Measurements from ENCODE around the gene MESP2. TPM values are rescaled to one million over a fixed set of nuclear protein-coding genes. Genes with fewer than 3 reads are reported as not detected.

The MESP2 gene
- total RNA-seq, 1 experiment from 2014 or later: 1.1 TPM

DNA sequence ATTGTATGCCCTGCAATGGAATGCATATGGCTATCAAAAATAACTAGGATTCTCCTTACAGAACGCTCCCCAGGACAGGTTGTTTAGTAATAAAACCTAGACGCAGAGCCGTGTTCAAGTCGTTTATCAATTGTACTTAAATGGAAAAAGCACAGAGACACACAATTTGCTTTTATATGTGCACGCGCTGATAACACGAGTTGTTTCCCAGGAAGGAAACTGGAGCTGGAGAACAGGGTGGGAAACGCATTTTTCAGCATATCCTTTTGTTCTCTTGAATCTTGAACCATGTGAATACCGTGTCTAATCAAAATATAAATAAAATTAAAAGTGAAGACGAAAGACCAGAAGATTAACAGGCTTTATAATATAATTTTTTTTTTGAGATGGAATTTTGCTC is 42.2 kb downstream of the MESP2 start:
- Histone ChIP-seq H3K4me3 (ENCODE audit: low read depth in 2 of 2, low read length in 2 of 2) (no peak overlapping the region; a peak in 1 of 4 replicates), H3K4me1 (ENCODE audit: control insufficient read depth, insufficient read depth, low read length) (peaks cover 46% of the 10 kb centered on the region), H3K36me3 (ENCODE audit: control insufficient read depth, insufficient read depth, low read length) (no peaks in the 10 kb centered on the region), H3K27ac (ENCODE audit: low read length) (no peak overlapping the region), H3K27me3 (ENCODE audit: control insufficient read depth, insufficient read depth, low read length) (no peaks in the 10 kb centered on the region), H3K9me3 (ENCODE audit: control insufficient read depth, insufficient read depth, low read depth, low read length) (no peaks in the 10 kb centered on the region)
- ATAC-seq (no peak), DNase-seq (ENCODE audit: low read depth, low spot score) (no peak)
- TF ChIP-seq, protein P1, sequence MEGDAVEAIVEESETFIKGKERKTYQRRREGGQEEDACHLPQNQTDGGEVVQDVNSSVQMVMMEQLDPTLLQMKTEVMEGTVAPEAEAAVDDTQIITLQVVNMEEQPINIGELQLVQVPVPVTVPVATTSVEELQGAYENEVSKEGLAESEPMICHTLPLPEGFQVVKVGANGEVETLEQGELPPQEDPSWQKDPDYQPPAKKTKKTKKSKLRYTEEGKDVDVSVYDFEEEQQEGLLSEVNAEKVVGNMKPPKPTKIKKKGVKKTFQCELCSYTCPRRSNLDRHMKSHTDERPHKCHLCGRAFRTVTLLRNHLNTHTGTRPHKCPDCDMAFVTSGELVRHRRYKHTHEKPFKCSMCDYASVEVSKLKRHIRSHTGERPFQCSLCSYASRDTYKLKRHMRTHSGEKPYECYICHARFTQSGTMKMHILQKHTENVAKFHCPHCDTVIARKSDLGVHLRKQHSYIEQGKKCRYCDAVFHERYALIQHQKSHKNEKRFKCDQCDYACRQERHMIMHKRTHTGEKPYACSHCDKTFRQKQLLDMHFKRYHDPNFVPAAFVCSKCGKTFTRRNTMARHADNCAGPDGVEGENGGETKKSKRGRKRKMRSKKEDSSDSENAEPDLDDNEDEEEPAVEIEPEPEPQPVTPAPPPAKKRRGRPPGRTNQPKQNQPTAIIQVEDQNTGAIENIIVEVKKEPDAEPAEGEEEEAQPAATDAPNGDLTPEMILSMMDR (IDR thresholded peaks at IDR 0.05): no peak
- TF ChIP-seq SIN3A (IDR thresholded peaks at IDR 0.05; ENCODE audit: borderline replicate concordance, insufficient read depth, low read depth, low read length) (no peak), POLR2AphosphoS5 (IDR thresholded peaks at IDR 0.05; ENCODE audit: low read depth, low read length) (no peak), TCF7L2 (IDR thresholded peaks at IDR 0.05; ENCODE audit: low read depth, low read length) (no peak)
- TF ChIP-seq, protein P2, sequence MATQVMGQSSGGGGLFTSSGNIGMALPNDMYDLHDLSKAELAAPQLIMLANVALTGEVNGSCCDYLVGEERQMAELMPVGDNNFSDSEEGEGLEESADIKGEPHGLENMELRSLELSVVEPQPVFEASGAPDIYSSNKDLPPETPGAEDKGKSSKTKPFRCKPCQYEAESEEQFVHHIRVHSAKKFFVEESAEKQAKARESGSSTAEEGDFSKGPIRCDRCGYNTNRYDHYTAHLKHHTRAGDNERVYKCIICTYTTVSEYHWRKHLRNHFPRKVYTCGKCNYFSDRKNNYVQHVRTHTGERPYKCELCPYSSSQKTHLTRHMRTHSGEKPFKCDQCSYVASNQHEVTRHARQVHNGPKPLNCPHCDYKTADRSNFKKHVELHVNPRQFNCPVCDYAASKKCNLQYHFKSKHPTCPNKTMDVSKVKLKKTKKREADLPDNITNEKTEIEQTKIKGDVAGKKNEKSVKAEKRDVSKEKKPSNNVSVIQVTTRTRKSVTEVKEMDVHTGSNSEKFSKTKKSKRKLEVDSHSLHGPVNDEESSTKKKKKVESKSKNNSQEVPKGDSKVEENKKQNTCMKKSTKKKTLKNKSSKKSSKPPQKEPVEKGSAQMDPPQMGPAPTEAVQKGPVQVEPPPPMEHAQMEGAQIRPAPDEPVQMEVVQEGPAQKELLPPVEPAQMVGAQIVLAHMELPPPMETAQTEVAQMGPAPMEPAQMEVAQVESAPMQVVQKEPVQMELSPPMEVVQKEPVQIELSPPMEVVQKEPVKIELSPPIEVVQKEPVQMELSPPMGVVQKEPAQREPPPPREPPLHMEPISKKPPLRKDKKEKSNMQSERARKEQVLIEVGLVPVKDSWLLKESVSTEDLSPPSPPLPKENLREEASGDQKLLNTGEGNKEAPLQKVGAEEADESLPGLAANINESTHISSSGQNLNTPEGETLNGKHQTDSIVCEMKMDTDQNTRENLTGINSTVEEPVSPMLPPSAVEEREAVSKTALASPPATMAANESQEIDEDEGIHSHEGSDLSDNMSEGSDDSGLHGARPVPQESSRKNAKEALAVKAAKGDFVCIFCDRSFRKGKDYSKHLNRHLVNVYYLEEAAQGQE (IDR thresholded peaks at IDR 0.05; ENCODE audit: insufficient read depth in 1 of 2, low read depth in 2 of 2, low read length in 1 of 2): no peak
- POLR2A ChIA-PET: no interaction called here
- CTCF ChIA-PET: interaction anchor here (0.6 kb wide), 1 partner anchor 80 kb away, joined by 3 read pairs; no protein-coding TSS in a partner anchor
- in situ Hi-C loops (cut with HindIII; ENCODE audit: low pct_unique_long_range_greater_than_20kb, low sequenced_read_pairs): no loop called here
- no TSS peak for BruUV-seq (replicated peaks)
- intact Hi-C loops (cut with micrococcal nuclease; ENCODE audit: unreplicated experiment): no loop called here

DNA sequence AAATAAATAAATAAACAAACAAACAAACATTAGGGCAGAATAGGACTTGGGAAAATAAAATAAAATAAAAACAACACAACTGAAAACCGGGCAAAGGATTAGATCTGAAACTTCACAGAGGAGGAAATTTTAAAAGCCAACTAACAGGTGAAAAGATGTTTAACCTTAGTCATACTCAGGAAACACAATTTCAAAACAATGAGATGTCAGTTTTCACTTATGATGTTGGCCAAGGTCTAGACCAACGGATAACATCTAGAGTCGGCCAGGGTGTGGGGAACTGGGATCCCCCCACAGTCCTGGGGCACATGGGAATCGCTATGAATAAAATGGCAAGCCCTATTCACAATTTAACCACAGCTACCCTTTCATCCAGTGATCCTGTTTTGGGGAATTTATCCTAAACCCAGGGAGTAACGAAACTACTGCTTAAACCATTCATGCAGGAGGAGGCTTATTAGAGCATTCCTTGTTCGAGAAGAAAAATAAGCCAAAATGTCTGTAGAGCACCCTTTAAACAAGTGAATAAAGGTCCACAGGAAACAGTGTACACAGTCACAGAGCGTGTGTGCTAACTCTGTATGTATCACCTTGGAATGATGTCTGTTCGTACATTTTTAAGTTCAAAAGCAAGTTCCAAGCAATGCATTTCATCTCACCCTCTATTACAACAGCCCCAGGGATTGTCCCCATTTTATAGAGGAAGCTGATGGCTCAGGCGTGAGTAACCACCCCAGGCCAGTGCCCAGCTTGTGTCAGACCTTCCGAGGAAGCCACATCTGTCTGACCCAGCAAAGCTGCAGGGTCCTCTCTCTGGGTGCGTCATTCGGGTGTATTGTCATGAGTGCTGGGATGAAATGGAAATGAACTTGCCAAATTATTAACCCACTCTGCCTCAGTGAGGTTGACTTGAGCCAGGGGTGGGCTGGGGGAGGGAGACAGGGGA is 44.8 kb downstream of the MESP2 start:
- in situ Hi-C loops (cut with HindIII; ENCODE audit: low pct_unique_long_range_greater_than_20kb, low sequenced_read_pairs): no loop called here
- H3K4me1 ChIP-seq (ENCODE audit: control insufficient read depth, insufficient read depth, low read length): peaks cover 59% of the 10 kb centered on the region
- no TSS peak for BruUV-seq (replicated peaks)
- CTCF ChIA-PET: interaction anchor here (1.5 kb wide), 1 partner anchor 54 kb away, joined by 4 read pairs; no protein-coding TSS in a partner anchor
- H3K36me3 ChIP-seq (ENCODE audit: control insufficient read depth, insufficient read depth, low read length): no peaks in the 10 kb centered on the region
- intact Hi-C loops (cut with micrococcal nuclease; ENCODE audit: unreplicated experiment): no loop called here
- H3K4me3 ChIP-seq (ENCODE audit: low read depth in 2 of 2, low read length in 2 of 2): peak overlapping the region; percentile 4 to 46; a peak in 3 of 4 replicates
- ATAC-seq (peak; percentile 81), DNase-seq (ENCODE audit: low read depth, low spot score) (peak; percentile 78)
- H3K9me3 ChIP-seq (ENCODE audit: control insufficient read depth, insufficient read depth, low read depth, low read length): no peaks in the 10 kb centered on the region
- peak overlapping the region; percentile 91 for H3K27ac ChIP-seq (ENCODE audit: low read length)
- no peaks in the 10 kb centered on the region for H3K27me3 ChIP-seq (ENCODE audit: control insufficient read depth, insufficient read depth, low read length)
- POLR2A ChIA-PET: no interaction called here
- TF ChIP-seq, protein P1 (IDR thresholded peaks at IDR 0.05): no peak
- TF ChIP-seq SIN3A (IDR thresholded peaks at IDR 0.05; ENCODE audit: borderline replicate concordance, insufficient read depth, low read depth, low read length): 0 out of 2 replicates have a peak, but pooled peaks have one; percentile 39
